Activated naive CD8-positive, alpha-beta T cell (primary cell): ENCODE results near the gene CCDC97.
A peak's percentile ranks its signal among the peaks of the same experiment; 100 is the strongest.

ENCODE experiments used
- H3K27ac Mint-ChIP-seq: one replicate; pipeline ENCODE4 v1.8.0; 2021; ENCODE audit warnings: mixed read lengths
- H3K27me3 Mint-ChIP-seq: one replicate; pipeline ENCODE4 v1.8.0; 2021; ENCODE audit warnings: mixed read lengths
- H3K36me3 Mint-ChIP-seq: one replicate; pipeline ENCODE4 v1.8.0; 2021; ENCODE audit warnings: mixed read lengths
- H3K4me1 Mint-ChIP-seq: one replicate; pipeline ENCODE4 v1.8.0; 2021; ENCODE audit warnings: low read depth, mixed read lengths
- H3K4me3 Mint-ChIP-seq: one replicate; pipeline ENCODE4 v1.8.0; 2021; ENCODE audit warnings: mild to moderate bottlenecking, mixed read lengths
- H3K9me3 Mint-ChIP-seq: one replicate; pipeline ENCODE4 v1.8.0; 2021; ENCODE audit warnings: low read depth, mixed read lengths

The CCDC97 gene

GRCh38 chr19:41353466-41354342 is 43.7 kb downstream of the CCDC97 start, which contains the start of gene TGFB1:
Gene TGFB1, minus strand, starts transcription at chr19:41353922. Its CDS starts 878 bp downstream, at chr19:41353044.
- Mint-ChIP-seq H3K36me3 (peaks cover 3% of the 10 kb centered on the region), H3K4me3 (peak within 1 kb of the TSS; percentile 100), H3K4me1 (peaks cover 60% of the 10 kb centered on the region), H3K9me3 (no peaks in the 10 kb centered on the region), H3K27ac (peak within 1 kb of the TSS; percentile 98), H3K27me3 (no peaks in the 10 kb centered on the region)

- no peaks in the 10 kb centered on the region for H3K27me3 Mint-ChIP-seq
- peak overlapping the region; percentile 89 for H3K27ac Mint-ChIP-seq
- H3K9me3 Mint-ChIP-seq: no peaks in the 10 kb centered on the region
- peaks cover 59% of the 10 kb centered on the region for H3K4me1 Mint-ChIP-seq
- peak overlapping the region; percentile 91 for H3K4me3 Mint-ChIP-seq
- no peaks in the 10 kb centered on the region for H3K36me3 Mint-ChIP-seq
Measured at GRCh38 chr19:41354343-41354953, 44.5 kb downstream of the CCDC97 start.

DNA sequence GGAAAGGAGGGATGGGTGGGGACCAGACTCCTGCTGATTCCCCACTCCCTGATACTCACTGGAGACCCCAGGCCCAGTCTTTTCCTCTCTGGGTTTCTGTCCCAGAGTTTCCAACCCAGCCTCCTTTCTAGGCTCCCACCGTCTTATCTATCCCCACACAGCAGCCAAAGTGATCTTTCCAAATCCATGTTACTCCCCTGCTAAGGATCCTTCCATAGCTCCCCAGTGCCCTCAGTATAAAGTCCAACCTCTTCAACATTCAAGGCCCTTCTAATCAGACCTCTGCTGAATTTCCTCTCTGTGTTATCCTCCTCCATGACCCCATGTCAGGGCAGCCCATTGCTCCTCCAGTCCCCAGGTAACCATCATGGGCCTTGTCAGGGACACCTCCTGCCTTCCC is 45.1 kb downstream of the CCDC97 start:
- Mint-ChIP-seq H3K27ac (peak overlapping the region; percentile 99), H3K9me3 (no peaks in the 10 kb centered on the region), H3K27me3 (no peaks in the 10 kb centered on the region), H3K36me3 (no peaks in the 10 kb centered on the region), H3K4me1 (peaks cover 56% of the 10 kb centered on the region), H3K4me3 (peak overlapping the region; percentile 81)

GRCh38 chr19:41355802-41356201 is 45.8 kb downstream of the CCDC97 start:
- H3K9me3 Mint-ChIP-seq: no peaks in the 10 kb centered on the region

DNA sequence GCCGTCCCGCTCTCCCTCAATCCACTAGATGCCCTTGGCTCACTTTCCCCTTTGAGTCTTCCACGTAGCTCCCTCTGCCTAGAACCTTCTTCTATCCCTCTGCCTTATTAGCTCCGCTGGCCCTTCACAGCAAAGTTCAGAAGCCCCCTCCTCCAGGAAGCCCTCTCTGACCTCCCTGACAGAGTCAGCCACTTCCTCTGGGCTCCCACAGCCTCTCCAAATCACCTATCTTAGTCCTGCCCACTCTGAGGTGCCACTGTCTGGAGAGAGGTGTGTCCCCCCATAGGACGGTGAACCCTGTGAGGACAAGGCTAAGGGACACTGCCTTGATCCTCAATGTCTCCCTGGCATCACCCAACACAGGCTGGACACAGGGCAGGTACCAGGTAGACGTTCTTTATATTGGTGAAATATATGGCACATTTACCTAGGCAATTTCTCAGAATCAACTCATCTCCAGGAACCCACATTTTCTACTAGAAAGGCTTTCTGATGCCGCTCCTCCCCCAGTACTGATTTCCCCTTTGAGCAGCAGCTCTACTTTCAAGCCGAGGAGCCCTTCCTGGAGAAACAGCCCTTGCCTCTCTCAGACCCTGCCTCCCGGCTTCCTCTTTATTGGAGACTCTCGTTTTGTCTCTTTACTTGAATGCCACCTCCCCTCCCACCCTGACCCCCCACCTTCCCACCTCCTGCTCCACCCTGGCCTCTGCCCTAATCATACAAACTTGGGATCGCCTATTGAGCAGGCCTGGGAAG is 47.2 kb downstream of the CCDC97 start:
- Mint-ChIP-seq H3K4me1 (peaks cover 55% of the 10 kb centered on the region), H3K9me3 (no peaks in the 10 kb centered on the region), H3K4me3 (peak overlapping the region; percentile 81)

More at GRCh38 chr19:41355802-41356201, 45.8 kb downstream of the CCDC97 start:
- Mint-ChIP-seq H3K27ac (peak overlapping the region; percentile 99), H3K36me3 (no peaks in the 10 kb centered on the region), H3K27me3 (no peaks in the 10 kb centered on the region), H3K4me1 (peaks cover 56% of the 10 kb centered on the region), H3K4me3 (peak overlapping the region; percentile 81)

DNA sequence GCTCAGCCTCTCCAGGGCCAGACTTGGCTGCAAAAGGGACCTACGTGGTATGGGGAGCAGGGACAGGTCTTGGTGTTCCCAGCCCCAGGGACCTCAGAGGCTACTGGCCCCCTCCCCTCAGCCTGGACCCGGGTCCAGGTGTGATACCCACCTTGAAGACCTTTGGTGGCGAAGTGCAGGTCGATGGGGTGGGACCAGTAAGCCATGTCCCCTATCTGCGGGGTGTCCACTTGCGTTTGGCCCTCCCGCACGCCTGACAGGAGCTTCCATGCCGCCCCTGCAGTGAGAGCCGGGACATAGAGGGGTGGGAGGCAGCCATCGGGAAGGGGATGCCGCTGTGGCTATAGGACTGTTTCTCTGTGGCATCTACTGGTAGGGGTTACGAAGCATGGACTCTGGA is 47.8 kb downstream of the CCDC97 start:
- Mint-ChIP-seq H3K9me3 (no peaks in the 10 kb centered on the region), H3K4me1 (peaks cover 60% of the 10 kb centered on the region), H3K36me3 (no peaks in the 10 kb centered on the region), H3K27me3 (no peaks in the 10 kb centered on the region), H3K4me3 (peak overlapping the region; percentile 81), H3K27ac (peak overlapping the region; percentile 99)

More for the DNA sequence above, 47.2 kb downstream of the CCDC97 start:
- H3K27me3 Mint-ChIP-seq: no peaks in the 10 kb centered on the region
- H3K27ac Mint-ChIP-seq: peak overlapping the region; percentile 99
- no peaks in the 10 kb centered on the region for H3K36me3 Mint-ChIP-seq

GRCh38 chr19:41359741-41360140 is 49.8 kb downstream of the CCDC97 start:
- H3K9me3 Mint-ChIP-seq: no peaks in the 10 kb centered on the region
- no peaks in the 10 kb centered on the region for H3K36me3 Mint-ChIP-seq
- H3K4me1 Mint-ChIP-seq: peaks cover 72% of the 10 kb centered on the region
- H3K27me3 Mint-ChIP-seq: no peaks in the 10 kb centered on the region
- H3K27ac Mint-ChIP-seq: no peak overlapping the region
- H3K4me3 Mint-ChIP-seq: no peak overlapping the region

DNA sequence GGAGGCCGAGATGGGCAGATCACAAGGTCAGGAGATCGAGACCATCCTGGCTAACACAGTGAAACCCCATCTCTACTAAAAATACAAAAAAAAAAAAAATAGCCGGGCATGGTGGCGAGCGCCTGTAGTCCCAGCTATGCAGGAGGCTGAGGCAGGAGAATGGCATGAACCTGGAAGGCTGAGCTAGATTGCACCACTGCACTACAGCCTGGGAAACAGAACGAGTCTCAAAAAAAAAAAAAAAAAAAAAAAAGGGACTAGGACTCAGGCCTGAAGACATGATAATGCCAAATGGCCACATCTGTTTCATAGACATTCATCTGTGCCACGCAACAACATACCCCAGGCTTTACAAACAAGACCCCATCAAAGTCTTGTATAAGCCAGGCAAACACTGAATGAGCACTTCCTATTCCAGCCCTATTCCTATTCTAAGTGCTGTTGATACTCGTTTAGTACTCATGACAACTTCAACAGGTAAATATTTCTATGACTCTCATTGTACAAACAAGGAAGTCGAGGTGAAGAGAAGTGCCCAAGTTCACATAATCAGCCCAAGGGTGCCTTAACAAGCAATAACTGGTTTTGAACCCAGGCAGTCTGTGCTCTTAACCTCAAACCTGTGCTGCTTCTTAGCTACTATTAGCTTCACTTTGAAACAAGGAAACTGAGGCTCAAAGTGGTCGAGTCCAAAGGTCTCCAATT is 52.3 kb downstream of the CCDC97 start:
- H3K4me1 Mint-ChIP-seq: peaks cover 56% of the 10 kb centered on the region
- no peaks in the 10 kb centered on the region for H3K36me3 Mint-ChIP-seq
- H3K27ac Mint-ChIP-seq: peak overlapping the region; percentile 54

DNA sequence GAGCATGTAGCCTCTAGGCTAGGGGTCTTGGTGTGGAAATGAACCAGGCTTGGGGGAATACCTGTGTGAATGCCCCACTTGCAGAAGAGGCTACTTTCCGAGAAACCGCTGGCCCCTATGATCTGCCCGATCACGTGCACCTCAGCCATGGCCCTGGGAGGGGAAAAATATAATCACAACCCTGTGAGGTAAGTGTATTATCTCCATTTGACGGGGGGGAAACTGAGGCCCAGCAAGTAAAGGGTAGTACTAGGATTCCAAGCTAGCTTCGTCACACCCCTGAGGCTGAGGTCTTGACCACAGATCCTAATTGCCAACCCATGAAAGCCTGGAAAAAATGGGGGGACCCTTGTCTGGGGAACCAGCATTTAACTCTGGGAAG is 53.4 kb downstream of the CCDC97 start:
- Mint-ChIP-seq H3K4me1 (peaks cover 47% of the 10 kb centered on the region), H3K27ac (peak overlapping the region; percentile 98)

More for the DNA sequence above, 52.3 kb downstream of the CCDC97 start:
- peak overlapping the region; percentile 97 for H3K4me3 Mint-ChIP-seq
- H3K27me3 Mint-ChIP-seq: no peaks in the 10 kb centered on the region
- no peaks in the 10 kb centered on the region for H3K9me3 Mint-ChIP-seq

DNA sequence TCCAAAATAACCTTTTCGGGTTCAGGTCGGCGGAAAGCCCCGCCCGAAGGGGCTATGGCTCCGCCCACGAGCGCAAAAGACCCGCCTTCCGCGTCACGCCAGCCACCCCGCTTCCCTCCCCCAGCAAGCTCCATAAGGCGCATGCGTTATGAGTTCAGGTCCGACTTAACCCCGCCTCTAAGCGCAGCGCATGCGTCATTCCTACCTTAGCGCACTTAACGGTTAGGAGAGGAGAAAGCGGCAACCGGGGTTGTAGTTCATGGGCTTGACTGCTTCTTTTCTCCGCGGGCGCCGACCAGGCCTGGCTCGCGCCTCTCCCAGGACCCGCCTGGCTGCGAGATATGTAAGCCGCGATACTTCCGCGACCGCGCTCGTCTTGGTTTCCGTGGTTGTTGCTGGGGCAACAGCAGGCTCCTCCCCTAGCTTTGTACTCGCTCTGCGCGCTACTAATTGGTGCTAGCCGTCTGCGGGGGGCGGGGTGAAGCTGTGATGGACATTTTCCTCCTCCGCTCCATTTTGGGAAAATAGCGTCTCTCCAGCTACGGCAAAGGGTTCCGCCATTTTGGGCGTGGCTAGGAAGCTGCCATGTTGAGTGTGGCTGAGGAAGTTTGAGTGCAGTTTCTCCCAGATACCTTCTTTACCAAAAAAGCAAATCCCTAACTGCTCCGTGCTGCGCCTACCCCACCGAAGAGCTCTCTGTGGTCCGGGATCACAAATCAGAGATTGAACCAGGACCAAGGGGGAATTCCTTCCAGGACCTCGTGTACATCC is 54.0 kb downstream of the CCDC97 start, which contains the start of gene B9D2:
Gene B9D2, minus strand, starts transcription at position 397 of the 771 bp plus-strand sequence. CDS start 630 bp downstream, outside the sequence.
- no peaks in the 10 kb centered on the region for H3K36me3 Mint-ChIP-seq
- H3K27me3 Mint-ChIP-seq: no peaks in the 10 kb centered on the region
- peak within 1 kb of the TSS; percentile 97 for H3K4me3 Mint-ChIP-seq
- no peaks in the 10 kb centered on the region for H3K9me3 Mint-ChIP-seq
- peak within 1 kb of the TSS; percentile 98 for H3K27ac Mint-ChIP-seq
- peaks cover 42% of the 10 kb centered on the region for H3K4me1 Mint-ChIP-seq

More for the DNA sequence above, 53.4 kb downstream of the CCDC97 start:
- peak overlapping the region; percentile 97 for H3K4me3 Mint-ChIP-seq
- H3K27me3 Mint-ChIP-seq: no peaks in the 10 kb centered on the region
- no peaks in the 10 kb centered on the region for H3K9me3 Mint-ChIP-seq
- H3K36me3 Mint-ChIP-seq: no peaks in the 10 kb centered on the region

DNA sequence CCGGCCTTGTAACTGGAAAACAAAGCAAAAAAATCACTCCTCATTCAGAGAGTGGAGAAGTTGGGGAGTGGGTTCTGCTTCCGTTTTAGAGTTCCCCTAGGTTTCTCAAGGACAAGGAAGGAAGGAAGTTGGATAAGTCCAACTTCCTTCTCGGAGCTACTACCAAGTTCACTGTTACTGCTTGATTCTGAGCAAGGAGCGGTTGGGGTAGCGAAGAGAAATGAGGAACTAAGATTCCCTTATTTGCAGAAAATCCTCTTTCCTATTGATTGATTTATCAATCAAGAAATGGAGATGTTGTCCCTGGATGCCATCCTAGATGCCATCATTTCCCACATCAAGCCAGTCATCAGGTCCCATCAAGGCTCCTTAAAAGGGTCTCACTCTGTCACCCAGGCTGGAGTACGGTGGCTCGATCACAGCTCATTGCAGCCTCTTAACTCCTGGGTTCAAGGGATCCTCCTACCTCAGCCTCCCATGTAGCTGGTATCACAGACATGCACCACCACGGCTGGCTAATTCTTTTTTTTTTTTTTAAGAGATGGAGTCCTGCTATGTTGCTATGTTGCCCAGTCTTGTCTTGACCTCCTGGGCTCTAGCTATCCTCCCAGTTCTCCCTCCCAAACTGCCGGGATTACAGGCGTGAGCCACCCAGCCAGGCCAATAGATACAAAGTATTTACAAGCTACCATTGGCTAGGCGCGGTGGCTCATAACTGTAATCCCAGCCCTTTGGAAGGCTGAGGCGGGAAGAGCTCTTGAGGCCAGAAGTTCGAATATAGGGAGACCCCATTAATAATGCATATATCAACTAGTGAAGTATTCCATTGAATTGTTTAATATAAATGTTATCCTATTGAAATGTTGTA is 54.8 kb downstream of the CCDC97 start:
- Mint-ChIP-seq H3K9me3 (no peaks in the 10 kb centered on the region), H3K27me3 (no peaks in the 10 kb centered on the region), H3K4me3 (peak overlapping the region; percentile 97), H3K4me1 (peaks cover 39% of the 10 kb centered on the region), H3K27ac (peak overlapping the region; percentile 98), H3K36me3 (no peaks in the 10 kb centered on the region)

DNA sequence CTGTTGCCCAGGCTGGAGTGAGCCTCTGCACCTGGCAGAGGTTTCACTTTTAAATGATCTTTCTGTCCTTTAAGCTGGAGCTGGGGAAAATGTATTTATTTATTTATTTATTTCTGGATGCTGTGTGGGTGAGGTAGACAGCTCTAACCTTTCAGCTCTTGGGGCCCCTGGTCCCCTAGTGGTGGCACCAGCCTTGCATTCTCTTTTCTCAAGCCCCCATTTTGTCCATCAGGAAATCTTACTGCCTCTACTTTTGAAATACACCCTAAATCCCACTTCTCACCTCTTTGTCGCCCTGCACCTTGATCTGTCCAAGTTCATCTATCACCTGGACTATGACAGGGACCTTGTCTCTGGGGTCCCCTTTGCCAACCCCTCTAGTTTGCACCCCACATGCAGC is 56.1 kb downstream of the CCDC97 start:
- Mint-ChIP-seq H3K27me3 (no peaks in the 10 kb centered on the region), H3K9me3 (no peaks in the 10 kb centered on the region), H3K27ac (no peak overlapping the region), H3K4me3 (no peak overlapping the region), H3K4me1 (peaks cover 32% of the 10 kb centered on the region), H3K36me3 (no peaks in the 10 kb centered on the region)

DNA sequence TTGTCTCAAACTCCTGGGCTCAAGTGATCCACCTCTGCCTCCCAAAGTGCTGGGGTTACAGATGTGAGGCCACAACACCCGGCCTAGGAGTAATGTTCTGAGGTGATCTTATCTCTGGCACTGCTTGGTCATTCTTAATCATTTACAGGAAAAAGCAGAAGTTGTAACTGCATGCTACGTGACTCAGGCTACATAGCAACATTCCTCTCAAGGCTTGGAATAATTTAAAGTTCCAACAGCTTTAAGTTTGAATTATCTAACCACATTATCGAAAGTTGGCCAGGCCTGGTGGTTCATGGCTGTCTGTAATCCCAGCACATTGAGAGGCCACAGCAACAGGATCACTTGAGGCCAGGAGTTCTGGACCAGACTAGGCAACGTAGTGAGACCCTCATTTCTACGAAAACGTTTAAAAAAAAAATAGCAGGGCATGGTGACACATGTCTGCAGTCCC is 57.9 kb downstream of the CCDC97 start:
- Mint-ChIP-seq H3K4me1 (peaks cover 25% of the 10 kb centered on the region), H3K4me3 (no peak overlapping the region), H3K27me3 (no peaks in the 10 kb centered on the region), H3K9me3 (no peaks in the 10 kb centered on the region), H3K36me3 (no peaks in the 10 kb centered on the region), H3K27ac (no peak overlapping the region)
